ENCODE measurements around the gene SGPP1.
"Not testable (repeated sequence)": the region's sequence is repeated elsewhere in the genome, so short reads cannot be mapped to it uniquely, and the experiment has no call there.

Gene SGPP1, protein sequence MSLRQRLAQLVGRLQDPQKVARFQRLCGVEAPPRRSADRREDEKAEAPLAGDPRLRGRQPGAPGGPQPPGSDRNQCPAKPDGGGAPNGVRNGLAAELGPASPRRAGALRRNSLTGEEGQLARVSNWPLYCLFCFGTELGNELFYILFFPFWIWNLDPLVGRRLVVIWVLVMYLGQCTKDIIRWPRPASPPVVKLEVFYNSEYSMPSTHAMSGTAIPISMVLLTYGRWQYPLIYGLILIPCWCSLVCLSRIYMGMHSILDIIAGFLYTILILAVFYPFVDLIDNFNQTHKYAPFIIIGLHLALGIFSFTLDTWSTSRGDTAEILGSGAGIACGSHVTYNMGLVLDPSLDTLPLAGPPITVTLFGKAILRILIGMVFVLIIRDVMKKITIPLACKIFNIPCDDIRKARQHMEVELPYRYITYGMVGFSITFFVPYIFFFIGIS
- 34.8 to 116 (median 71.6) reads per million in 17 experiments for total RNA-seq

DNA sequence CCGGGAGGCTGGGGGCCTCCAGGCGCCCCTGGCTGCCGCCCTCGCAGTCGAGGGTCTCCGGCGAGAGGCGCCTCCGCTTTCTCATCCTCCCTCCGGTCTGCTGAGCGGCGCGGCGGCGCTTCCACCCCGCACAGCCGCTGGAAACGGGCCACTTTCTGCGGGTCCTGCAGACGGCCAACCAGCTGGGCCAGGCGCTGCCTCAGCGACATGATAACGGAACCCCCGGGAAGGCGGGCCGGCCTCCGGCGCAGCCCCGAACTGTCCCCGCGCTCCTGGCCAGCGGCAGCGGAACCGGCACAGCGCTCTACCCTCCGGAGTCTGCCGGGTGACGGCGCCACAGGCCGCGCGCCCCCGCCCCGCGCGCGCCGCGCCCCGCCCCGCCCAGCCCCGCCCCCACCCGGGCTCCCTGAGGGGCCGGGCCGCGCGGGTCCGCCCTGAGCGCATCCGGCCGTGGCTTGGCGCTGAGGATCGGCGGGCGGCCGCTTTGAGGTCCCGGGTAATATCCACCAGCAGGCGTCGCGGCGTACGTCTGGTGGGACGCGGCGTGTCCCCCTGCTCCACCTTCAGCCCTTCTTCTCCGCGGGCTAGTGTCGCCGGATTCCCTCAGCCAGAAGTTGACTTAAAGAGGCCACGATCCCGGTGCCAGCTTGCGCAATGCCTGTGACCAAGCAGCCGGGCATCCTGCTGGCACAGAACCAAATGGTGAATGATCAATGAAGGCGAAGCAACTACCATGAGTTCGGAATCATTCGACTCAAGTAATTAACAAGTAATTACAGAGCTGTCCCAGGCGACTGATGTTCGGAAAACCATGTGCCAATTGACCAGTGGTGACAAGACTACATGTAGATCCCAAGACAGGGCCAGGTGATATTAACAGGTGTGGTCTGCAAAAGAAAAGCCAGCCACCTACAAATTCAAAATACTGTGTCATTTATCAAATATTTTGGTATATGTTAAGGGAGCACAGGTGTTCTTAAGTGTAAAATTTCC lies at the start of gene SGPP1:
SGPP1 (minus strand) TSS at position 330 of the 993 bp plus-strand sequence; CDS start at position 209, 121 bp downstream.
- peak; percentile 80 to 95 (median 88) for DNase-seq

DNA sequence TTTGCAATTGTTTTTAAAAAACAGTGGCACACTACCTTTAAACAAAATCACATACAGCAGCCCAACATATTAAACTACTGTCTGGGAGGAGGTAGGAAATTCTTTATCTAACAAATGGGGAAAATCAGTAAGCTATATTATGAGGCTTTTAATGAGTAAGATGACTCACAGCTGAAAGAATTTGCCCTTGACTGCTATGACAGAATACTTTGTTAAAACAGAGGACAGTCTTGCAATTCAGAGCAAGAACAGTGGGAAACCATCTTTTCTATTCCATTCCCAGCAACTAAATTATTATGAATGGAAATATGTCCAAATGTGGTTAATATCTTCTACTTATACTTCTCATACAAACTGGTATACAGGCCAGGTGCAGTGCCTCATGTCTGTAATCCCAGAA lies 49.2 kb upstream of the SGPP1 start:
- DNase-seq: no peak

DNA sequence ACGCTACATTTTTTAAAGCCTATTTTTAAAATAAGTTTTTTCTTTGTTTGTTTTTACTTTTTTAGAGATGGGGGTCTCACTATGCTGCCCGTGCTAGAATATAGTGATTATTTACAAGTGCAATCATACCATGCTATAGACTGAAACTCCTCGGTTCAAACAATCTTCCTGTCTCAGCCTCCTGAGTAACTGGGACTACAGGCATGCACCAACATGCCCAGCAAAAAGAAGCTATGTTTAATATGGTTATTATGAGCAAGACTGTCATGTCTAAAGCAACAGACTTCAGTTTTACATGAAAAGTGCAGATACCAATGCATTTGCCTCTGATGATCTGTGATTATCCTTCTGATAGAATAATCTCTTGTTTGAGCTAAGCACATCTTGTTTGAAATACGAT lies 45.6 kb upstream of the SGPP1 start:
- DNase-seq: no peak

DNA sequence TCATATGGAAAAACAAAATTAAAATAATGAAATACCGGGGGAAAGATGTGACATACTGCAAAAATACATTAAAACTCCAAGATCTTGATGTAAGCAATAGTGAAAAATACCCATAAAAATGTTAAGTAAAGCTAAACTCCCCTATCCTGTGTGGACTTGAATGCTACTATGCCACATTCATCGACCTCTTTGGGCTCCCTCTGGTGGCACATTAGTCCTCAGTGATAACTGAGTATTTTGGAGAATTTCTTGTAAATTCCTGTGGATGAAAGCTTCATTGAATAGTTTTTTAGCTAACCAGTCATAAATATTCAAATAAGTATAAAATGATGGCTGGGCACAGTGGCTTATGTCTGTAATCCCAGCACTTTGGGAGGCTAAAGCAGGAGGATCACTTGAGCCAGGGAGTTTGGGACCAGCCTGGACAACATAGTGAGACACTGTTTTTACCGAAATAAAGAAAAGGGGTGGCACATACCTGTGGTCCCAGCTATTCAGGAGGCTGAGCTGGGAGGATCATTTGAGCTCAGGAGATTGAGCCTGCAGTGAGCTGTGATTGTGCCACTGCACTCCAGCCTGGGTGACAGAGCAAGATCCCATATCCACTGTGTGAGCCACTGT lies 42.4 kb upstream of the SGPP1 start:
- peak; percentile 75 to 84 (median 78) for DNase-seq

DNA sequence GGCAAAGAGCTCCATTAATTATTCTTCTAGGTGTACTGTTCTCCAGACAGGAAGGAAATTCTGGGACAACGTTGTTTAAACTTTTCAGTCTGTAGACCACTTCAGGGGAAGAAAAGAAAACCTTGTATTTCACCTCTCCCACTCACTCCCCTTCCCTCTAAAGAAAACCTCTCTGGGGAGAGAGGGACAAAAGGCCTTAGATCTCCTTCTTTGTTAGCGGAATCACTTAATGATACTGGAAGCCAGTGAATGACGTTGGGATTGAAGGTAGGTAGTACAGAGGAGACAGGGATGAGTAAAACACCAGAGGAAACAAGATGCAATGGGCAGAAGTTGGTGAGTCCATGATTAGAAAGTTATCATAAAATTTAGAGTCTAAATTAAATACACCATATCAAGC lies 38.7 kb upstream of the SGPP1 start:
- no peak for DNase-seq

DNA sequence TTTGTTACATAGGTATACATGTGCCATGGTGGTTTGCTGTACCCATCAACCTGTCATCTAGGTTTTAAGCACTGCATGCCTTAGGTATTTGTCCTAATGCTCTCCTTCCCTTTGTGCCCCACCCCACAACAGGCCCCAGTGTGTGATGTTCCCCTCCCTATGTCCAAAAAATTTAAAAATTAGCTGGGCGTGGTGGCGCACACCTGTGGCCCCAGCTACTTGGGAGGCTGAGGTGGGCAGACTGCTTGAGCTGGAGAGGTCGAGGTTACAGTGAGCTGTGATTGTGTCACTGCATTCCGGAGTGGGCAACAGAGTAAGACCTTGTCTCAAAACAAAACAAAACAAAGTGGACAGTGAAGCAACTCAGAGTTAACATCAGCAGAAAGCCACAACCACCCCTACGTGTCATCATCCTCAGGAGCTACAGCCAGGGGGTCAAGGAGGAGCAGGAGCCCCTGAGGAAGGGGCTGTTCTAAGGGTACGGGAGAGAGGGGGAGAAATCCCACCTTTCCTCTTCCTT lies 36.8 kb upstream of the SGPP1 start:
- no peak for DNase-seq

DNA sequence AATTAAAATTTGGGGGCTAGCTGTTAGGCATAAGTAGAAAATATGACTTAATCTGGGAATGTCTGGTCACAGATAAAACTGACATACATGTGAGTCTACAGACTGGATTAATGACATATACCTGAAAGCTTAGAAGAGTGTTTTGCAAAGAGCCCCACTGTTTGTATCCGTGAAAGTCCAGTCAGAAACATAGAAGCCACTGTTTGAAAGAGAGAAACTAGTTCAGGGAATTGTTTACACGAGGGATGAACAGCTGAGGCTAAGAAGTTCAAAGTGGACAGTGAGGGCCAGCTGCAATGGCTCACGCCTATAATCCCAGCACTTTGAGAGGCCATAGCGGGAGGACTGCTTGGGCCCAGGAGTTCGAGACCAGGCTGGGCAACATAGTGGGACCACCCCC lies 36.2 kb upstream of the SGPP1 start:
- no peak for DNase-seq

DNA sequence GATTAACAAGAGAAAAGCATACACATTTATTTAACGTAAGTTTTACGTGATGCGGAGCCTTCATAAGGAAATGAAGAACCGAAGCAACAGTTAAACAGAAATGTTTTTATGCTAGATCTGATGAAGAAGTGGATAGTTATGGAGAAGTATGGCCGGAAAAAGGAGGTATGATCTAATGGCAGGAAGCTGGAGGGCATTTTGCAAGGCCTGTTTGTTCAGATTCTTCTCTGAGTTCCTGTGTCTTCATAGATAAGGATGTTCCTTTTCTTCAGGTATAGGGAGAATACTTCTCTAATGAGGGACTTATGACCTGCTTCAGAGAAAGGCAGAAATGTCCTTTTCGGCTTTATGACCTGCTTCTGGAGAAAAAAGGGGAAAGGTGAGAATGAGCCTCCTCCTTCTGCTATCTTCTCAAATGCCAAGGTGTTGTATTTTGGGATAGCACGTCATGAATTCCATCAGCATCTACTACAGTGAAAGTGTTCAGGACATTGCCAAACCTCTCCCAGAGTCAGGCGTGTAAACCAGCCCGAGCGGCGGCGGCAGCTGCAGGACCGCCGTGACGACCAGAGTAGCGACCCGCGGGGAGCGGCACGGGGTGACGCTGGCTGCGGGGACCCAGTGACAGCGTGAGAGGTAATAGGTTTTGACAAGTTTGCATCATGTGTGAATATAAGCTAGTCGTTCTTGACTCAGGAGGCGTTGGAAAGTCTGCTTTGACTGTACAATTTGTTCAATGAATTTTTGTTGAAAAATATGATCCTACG lies 33.7 kb upstream of the SGPP1 start:
- peak; percentile 9 to 51 (median 39) for DNase-seq

DNA sequence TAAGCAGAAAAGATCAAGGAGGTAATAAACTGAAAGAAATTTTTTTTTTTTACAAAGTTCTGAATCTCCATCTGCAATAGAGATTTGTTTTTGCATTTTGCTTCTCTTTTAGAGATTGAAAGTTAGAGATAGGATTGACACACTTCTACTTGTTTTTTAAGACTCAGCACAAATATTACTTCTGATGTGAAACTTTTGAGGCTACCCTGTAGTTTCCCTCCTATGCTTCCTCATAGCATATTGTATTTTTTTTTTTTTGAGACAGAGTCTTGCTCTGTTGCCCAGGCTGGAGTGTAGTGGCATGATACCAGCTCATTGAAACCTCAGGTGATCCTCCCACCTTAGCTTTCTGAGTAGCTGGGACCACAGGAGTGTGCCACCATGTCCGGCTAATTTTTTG lies 32.1 kb upstream of the SGPP1 start:
- DNase-seq: peak in 2 of 4 experiments; percentile 57 to 71

DNA sequence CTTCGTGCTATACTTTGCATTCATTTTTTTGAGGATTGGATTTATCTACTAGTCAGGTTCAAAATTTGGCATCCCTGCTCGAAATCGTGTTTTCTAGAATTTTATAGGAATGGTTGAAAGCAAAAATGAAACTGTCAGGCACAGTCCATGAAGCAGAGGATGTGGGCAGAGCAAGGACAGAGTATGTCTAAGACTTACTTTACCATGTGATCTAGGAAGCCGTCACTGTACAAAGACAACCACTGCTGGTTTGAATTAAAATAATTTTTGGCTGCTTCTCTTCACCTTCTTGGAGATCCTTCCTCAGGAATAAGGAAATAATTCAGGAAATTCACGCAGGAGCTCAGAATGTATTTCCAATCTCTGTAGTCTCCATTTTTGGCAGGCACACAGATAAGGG lies 31.6 kb upstream of the SGPP1 start:
- peak; percentile 40 to 66 (median 56) for DNase-seq

DNA sequence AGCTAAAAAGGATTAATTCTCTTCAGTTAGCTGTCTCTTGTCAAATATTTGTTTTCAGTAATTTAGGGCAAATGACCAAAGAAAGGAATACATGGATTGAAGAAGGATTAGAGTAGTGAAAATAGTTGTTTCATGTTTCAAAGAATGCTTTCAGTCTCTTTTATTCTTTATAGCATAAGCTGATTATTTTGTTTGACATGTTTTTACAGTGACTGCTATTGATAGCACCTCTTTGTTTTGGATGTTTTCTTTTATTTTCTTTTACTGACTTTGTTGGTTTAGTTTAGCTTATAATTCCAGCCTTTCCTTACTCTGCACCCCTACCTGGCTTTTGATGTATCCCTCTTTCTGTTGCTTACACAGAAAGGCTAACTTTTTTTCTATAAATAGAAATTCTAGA lies 29.3 kb upstream of the SGPP1 start:
- no peak for DNase-seq

DNA sequence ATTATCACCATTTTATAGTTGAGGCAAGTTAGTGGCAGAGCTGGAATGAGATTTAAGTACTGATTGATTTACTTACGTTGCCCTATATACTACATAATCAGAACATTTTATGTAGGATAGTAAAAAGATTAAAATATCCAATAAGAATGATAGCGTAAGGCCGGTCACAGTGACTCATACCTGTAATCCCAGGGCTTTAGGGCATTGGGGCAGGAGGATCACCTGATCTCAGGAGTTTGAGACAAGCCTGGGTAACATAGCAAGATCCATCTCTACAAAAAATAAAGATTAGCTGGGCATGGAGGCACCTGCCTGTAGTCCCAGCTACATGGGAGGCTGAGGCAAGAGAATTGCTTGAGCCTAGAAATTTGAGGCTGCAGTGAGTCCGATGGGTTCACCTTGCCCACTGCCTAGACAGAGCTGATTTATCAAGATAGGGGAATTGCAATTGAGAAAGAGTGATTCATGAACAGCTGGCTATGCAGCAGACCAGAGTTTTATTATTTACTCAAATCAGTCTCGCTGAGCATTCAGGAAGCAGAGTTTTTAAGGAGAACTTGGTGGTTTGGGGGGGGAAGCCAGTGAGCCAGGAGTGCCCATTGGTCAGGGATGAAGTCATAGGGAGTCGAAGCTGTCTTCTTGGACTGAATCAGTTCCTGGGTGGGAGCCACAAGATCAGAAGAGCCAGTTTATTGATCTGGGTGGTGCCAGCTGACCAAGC lies 24.7 kb upstream of the SGPP1 start:
- peak; percentile 72 to 84 (median 78) for DNase-seq

DNA sequence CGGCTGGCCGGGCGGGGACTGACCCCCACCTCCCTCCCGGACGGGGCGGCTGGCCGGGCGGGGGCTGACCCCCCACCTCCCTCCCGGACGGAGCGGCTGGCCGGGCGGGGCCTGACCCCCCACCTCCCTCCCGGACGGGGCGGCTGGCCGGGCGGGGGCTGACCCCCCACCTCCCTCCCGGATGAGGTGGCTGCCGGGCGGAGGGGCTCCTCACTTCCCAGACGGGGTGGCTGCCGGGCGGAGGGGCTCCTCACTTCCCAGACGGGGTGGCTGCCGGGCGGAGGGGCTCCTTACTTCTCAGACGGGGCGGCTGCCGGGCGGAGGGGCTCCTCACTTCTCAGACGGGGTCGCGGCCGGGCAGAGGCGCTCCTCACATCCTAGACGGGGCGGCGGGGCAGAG lies 23.2 kb upstream of the SGPP1 start:
- not testable (repeated sequence) for DNase-seq

DNA sequence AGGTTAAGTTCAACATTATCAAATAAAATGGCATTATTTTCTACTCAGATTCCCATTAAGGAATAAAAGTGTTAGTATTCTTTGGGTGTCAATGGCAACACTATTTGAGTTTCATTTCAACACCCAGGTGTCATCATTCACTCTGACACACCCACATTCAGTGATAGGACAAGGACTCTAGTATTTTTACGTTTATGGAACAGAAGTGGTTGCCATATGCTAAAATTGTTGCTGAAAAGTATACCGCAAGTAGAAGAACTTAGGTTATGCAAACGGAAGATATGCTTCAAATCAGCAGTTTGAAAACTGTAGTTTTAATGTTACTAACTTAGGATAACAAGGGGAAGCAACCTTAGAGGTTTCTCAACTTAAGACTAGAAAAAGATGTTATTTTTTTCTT lies 20.0 kb upstream of the SGPP1 start:
- peak in 2 of 4 experiments; percentile 57 to 60 for DNase-seq

DNA sequence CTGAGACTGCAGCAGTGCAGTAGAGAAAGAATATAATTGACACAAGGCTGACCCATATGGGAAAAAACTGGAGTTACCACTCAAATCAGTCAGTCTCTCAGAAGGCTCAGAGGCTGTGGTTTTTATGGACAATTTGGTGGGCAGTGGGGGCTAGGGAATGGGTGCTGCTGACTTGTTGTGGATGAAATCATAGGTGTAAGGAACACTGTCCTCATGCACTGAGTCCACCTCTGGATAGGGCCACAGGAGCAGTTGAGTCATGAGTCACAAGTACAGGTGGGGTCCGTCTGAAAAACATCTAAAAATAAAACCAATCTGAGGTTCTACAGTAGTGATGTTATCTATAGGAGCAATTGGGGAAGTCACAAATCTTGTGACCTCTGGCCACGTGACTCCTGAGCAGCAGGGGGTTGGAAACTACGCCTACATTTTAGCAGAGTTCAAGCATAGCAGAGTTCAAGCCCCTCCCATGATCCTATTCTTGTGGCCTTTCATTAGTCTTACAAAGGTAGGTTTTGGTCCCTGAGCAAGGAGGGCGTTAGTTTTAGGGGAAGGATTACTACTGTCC lies 18.1 kb upstream of the SGPP1 start:
- peak; percentile 55 to 79 (median 72) for DNase-seq

DNA sequence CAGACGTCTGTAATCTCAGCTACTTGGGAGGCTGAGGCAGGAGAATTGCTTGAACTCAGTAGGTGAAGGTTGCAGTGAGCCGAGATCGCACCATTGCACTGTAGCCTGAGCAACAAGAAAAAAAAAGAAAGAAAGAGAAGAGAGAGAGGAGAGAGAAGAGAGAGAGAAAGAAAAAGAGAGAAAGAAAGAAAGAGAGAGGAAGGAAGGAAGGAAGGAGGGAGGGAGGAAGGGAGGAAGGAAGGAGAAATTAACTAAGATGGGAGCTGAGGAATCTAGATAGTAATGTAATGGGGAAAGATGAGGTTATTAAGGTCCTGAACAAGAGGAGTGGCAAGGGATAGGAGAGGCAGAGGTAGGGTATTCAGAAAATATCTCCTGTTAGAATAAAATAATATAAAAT lies 17.4 kb upstream of the SGPP1 start:
- DNase-seq: no peak

DNA sequence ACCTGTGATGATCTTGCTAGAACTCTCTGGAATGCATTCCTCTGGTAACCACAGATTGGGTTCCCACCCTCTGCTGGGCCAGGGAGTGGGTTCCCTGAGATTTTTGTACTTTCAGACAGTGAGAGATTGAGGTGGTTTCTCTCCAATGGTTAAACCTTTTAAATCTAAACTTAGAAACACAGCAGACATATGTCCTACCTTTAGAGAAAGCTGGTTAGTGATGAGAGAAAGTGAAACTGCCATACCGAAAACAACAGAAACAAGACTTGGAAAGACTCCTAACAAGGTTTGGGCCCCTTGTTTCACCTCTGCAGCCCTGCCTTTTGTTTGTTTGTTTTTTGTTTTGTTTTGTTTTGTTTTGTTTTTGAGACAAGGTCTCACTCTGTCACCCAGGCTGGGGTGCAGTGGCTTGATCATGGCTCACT lies 9.7 kb upstream of the SGPP1 start:
- DNase-seq: no peak

DNA sequence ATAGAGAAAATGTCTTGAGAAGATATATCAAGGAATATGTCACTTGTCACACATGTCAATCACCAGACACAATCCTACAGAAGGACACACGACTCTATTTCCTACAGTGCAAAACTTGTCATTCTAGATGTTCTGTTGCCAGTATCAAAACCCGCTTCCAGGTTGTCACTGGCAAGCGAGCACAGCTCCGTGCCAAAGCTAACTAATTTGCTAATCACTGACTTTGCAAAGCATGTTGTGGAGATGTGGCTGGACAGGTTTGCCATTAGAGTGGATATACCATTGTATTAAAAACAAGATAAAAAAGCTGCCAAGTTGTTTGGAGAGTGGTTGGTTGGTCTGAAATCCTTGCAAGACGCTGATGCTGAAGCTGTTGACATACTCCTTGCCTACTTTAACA lies 7.9 kb upstream of the SGPP1 start:
- DNase-seq: no peak

DNA sequence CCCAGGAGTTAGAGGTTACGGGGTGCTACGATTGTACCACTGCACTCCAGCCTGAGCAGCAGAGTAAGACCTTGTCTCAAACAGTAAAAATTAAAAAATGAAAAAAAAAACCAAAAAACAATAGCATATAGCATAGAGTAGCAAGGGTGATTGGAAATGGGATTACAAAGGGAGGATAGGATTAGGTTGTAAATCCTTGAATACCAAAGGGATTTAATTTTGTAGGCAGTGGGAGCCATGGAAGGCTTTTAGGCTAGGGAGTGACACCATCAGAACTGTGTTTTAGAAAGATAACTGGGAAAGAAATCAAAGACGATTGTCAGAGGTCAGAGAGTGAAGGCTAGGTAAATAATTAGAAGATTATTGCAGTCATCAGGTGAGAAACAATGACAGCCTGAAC lies 2.8 kb upstream of the SGPP1 start:
- DNase-seq: no peak

DNA sequence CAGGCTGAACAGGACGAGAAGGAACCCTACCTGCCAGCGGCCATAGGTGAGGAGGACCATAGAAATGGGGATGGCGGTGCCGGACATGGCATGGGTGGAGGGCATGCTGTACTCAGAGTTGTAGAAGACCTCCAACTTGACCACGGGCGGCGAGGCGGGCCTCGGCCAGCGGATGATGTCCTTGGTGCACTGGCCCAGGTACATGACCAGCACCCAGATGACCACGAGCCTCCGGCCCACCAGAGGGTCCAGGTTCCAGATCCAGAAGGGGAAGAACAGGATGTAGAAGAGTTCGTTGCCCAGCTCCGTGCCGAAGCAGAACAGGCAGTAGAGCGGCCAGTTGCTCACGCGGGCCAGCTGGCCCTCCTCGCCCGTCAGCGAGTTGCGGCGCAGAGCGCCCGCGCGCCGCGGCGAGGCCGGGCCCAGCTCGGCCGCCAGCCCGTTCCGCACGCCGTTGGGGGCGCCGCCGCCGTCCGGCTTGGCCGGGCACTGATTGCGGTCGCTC lies 582 bp downstream of the SGPP1 start:
- DNase-seq: peak; percentile 58 to 80 (median 67)
